ENCODE measurements around the gene ECM2. TPM values are rescaled to one million over a fixed set of nuclear protein-coding genes. Genes with fewer than 3 reads are reported as not detected.

The ECM2 gene
- total and polyA plus RNA-seq, 2 of the 8 experiments (the other 6 are each of a cell fraction or from before 2014, with no cell fraction given): not detected

DNA sequence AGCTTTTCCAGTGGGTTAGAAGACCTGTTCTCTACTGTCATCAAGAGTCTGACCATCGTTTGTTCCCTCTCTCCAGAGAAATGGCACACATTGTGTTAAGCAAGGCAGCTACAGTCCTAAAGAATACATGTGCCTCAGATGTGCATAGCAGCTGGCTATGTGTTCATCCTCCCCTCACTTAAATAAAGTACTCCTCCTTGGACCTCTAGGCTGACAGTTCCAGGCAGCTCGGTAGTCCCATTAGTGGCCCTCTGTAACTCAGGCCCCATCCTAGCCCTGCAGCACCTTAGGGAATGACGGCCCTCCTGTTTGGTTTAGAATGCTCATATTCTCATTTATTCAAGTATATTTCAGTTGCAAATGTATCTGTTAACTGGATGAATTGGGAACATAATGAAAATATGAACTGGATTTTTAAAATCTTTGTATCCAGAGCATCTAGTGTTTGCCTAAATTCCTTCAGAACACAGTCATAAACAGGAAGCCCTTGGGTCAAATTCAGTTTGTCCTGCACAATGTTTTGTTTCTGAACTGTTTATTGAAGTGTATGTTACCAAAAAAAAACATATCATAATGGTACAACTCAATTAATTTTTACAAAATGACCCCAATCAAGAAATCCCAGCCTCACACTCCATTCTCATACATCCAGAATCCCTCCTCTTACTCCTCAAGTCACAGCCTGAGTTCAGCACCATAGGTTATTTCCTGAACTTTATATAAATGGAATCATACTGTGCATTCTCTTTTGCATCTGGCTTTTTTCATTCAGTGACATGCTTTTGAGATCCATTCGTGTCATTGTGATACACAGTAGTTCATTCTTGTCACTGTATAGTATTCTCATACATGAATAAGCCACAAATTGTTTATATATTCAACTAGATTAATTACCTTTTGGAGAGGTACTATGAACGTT is 51.9 kb downstream of the ECM2 start (continued):
- TF ChIP-seq, protein P1, sequence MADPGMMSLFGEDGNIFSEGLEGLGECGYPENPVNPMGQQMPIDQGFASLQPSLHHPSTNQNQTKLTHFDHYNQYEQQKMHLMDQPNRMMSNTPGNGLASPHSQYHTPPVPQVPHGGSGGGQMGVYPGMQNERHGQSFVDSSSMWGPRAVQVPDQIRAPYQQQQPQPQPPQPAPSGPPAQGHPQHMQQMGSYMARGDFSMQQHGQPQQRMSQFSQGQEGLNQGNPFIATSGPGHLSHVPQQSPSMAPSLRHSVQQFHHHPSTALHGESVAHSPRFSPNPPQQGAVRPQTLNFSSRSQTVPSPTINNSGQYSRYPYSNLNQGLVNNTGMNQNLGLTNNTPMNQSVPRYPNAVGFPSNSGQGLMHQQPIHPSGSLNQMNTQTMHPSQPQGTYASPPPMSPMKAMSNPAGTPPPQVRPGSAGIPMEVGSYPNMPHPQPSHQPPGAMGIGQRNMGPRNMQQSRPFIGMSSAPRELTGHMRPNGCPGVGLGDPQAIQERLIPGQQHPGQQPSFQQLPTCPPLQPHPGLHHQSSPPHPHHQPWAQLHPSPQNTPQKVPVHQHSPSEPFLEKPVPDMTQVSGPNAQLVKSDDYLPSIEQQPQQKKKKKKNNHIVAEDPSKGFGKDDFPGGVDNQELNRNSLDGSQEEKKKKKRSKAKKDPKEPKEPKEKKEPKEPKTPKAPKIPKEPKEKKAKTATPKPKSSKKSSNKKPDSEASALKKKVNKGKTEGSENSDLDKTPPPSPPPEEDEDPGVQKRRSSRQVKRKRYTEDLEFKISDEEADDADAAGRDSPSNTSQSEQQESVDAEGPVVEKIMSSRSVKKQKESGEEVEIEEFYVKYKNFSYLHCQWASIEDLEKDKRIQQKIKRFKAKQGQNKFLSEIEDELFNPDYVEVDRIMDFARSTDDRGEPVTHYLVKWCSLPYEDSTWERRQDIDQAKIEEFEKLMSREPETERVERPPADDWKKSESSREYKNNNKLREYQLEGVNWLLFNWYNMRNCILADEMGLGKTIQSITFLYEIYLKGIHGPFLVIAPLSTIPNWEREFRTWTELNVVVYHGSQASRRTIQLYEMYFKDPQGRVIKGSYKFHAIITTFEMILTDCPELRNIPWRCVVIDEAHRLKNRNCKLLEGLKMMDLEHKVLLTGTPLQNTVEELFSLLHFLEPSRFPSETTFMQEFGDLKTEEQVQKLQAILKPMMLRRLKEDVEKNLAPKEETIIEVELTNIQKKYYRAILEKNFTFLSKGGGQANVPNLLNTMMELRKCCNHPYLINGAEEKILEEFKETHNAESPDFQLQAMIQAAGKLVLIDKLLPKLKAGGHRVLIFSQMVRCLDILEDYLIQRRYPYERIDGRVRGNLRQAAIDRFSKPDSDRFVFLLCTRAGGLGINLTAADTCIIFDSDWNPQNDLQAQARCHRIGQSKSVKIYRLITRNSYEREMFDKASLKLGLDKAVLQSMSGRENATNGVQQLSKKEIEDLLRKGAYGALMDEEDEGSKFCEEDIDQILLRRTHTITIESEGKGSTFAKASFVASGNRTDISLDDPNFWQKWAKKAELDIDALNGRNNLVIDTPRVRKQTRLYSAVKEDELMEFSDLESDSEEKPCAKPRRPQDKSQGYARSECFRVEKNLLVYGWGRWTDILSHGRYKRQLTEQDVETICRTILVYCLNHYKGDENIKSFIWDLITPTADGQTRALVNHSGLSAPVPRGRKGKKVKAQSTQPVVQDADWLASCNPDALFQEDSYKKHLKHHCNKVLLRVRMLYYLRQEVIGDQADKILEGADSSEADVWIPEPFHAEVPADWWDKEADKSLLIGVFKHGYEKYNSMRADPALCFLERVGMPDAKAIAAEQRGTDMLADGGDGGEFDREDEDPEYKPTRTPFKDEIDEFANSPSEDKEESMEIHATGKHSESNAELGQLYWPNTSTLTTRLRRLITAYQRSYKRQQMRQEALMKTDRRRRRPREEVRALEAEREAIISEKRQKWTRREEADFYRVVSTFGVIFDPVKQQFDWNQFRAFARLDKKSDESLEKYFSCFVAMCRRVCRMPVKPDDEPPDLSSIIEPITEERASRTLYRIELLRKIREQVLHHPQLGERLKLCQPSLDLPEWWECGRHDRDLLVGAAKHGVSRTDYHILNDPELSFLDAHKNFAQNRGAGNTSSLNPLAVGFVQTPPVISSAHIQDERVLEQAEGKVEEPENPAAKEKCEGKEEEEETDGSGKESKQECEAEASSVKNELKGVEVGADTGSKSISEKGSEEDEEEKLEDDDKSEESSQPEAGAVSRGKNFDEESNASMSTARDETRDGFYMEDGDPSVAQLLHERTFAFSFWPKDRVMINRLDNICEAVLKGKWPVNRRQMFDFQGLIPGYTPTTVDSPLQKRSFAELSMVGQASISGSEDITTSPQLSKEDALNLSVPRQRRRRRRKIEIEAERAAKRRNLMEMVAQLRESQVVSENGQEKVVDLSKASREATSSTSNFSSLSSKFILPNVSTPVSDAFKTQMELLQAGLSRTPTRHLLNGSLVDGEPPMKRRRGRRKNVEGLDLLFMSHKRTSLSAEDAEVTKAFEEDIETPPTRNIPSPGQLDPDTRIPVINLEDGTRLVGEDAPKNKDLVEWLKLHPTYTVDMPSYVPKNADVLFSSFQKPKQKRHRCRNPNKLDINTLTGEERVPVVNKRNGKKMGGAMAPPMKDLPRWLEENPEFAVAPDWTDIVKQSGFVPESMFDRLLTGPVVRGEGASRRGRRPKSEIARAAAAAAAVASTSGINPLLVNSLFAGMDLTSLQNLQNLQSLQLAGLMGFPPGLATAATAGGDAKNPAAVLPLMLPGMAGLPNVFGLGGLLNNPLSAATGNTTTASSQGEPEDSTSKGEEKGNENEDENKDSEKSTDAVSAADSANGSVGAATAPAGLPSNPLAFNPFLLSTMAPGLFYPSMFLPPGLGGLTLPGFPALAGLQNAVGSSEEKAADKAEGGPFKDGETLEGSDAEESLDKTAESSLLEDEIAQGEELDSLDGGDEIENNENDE (IDR thresholded peaks at IDR 0.05; ENCODE audit: insufficient replicate concordance, low read length): no peak
- TF ChIP-seq CBX5 (IDR thresholded peaks at IDR 0.05; ENCODE audit: low read depth, low read length) (no peak), EGR1 (IDR thresholded peaks at IDR 0.05; ENCODE audit: borderline replicate concordance, low read depth, low read length) (no peak), POU5F1 (IDR thresholded peaks at IDR 0.05; ENCODE audit: low read depth, low read length) (no peak), RFX5 (IDR thresholded peaks at IDR 0.05; ENCODE audit: borderline replicate concordance, low read depth, low read length) (no peak)
- TF ChIP-seq, protein P2, sequence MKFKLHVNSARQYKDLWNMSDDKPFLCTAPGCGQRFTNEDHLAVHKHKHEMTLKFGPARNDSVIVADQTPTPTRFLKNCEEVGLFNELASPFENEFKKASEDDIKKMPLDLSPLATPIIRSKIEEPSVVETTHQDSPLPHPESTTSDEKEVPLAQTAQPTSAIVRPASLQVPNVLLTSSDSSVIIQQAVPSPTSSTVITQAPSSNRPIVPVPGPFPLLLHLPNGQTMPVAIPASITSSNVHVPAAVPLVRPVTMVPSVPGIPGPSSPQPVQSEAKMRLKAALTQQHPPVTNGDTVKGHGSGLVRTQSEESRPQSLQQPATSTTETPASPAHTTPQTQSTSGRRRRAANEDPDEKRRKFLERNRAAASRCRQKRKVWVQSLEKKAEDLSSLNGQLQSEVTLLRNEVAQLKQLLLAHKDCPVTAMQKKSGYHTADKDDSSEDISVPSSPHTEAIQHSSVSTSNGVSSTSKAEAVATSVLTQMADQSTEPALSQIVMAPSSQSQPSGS (IDR thresholded peaks at IDR 0.05; ENCODE audit: low read length): no peak
- TF ChIP-seq, protein P3, sequence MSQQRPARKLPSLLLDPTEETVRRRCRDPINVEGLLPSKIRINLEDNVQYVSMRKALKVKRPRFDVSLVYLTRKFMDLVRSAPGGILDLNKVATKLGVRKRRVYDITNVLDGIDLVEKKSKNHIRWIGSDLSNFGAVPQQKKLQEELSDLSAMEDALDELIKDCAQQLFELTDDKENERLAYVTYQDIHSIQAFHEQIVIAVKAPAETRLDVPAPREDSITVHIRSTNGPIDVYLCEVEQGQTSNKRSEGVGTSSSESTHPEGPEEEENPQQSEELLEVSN (IDR thresholded peaks at IDR 0.05): no peak
